Transverse colon (tissue), 4 donors: ENCODE measurements around the gene CYP21A2. TPM values are rescaled to one million over a fixed set of nuclear protein-coding genes. Genes with fewer than 3 reads are reported as not detected.
"Not testable (repeated sequence)": the region's sequence is repeated elsewhere in the genome, so short reads cannot be mapped to it uniquely, and the experiment has no call there.

Source experiments
- DNase-seq: peaks from one replicate; pipeline ENCODE4 v3.0.0-alpha.2; 2019
- H3K27ac ChIP-seq, 4 donors: fragments of 200-600 bp; sonication (generic); 2 replicates each; pipeline ENCODE4 v1.5.1; 2016 to 2018; ENCODE audit warnings: inconsistent platforms in 4 of 4
- H3K27me3 ChIP-seq: fragments of 200-600 bp; sonication (generic); 2 replicates; pipeline ENCODE4 v1.5.1; 2017; ENCODE audit warnings: inconsistent platforms
- H3K36me3 ChIP-seq, 4 donors: fragments of 200-600 bp; sonication (generic); 2 replicates each; pipeline ENCODE4 v1.5.1; 2017 to 2019; ENCODE audit warnings: inconsistent platforms in 4 of 4
- H3K4me1 ChIP-seq, 4 donors: fragments of 200-600 bp; sonication (generic); 2 replicates each; pipeline ENCODE4 v1.5.1; 2017 to 2020; ENCODE audit warnings: inconsistent platforms in 4 of 4
- H3K4me3 ChIP-seq, 4 donors: fragments of 200-600 bp; sonication (generic); 1 replicate in 1 of 4; 2 replicates in 3 of 4; pipeline versions ENCODE4 v1.5.1 to v1.6.1; 2017 to 2019; ENCODE audit warnings: inconsistent platforms in 4 of 4
- H3K9me3 ChIP-seq, 2 donors: fragments of 200-600 bp; sonication (generic); 2 replicates each; pipeline ENCODE4 v1.5.1; 2017 to 2019; ENCODE audit warnings: inconsistent platforms in 2 of 2
- CTCF ChIP-seq, 5 experiments: fragments of 200-600 bp in 3 of 5; fragments of 450-650 bp in 2 of 5; sonication (generic) in 3 of 5; IDR thresholded peaks; 1 replicate in 2 of 5; 2 replicates in 3 of 5; pipeline ENCODE4 v1.5.1; 2016 to 2017; ENCODE audit warnings: antibody characterized with exemption in 5 of 5, inconsistent platforms in 3 of 5, mild to moderate bottlenecking in 2 of 5, moderate library complexity in 1 of 5
- EP300 ChIP-seq: sonication (generic); formaldehyde crosslinking; IDR thresholded peaks from one replicate; pipeline ENCODE4 v1.6.1; 2017; ENCODE audit warnings: antibody characterized with exemption, low read depth
- POLR2A ChIP-seq: fragments of 450-650 bp; IDR thresholded peaks from one replicate; pipeline ENCODE4 v1.6.1; 2016; ENCODE audit warnings: antibody characterized with exemption, mild to moderate bottlenecking, moderate library complexity
- POLR2AphosphoS5 ChIP-seq, 3 donors: sonication (generic); formaldehyde crosslinking; IDR thresholded peaks; one replicate each; pipeline ENCODE4 v1.6.1; 2016; ENCODE audit warnings: antibody characterized with exemption in 3 of 3
- WGBS, 2 donors: methylation state at CpG; one replicate each; pipeline ENCODE4 v1.1.5; 2018; ENCODE audit warnings: low coverage in 1 of 2; 5-methylcytosine and 5-hydroxymethylcytosine counted together
- in situ Hi-C, 4 donors: fragments of 200-750 bp; cut with MboI; loops; one replicate each; pipeline versions ENCODE4 v1.15.0 to v1.15.1; 2017; ENCODE audit warnings: low sequenced_read_pairs in 3 of 4, low pct_ligation_motif_present in 1 of 4, low pct_unique_long_range_greater_than_20kb in 1 of 4
- intact Hi-C: fragments of 100-400 bp; cut with DNase I; formaldehyde crosslinking; loops from one replicate; pipeline ENCODE4 v1.15.1; 2023; ENCODE audit warnings: low total_unique reads
- total RNA-seq, 4 donors: library from RNA; depleted of rRNA; stranded (reverse); fragments of >200 nt; gene quantifications; one replicate each; pipeline ENCODE4 v1.1.0, GENCODE V29; 2016

The CYP21A2 gene
- total RNA-seq, 4 donors from 2014 or later, result 0.27 to 0.64 (median 0.40) TPM; not detected in 1

- DNase-seq, result peak; percentile 80
- in situ Hi-C loops (no loop called here), intact Hi-C loops (no loop called here)
- WGBS, 2 donors, result 51 to 100% methylated on average over 2 to 42 of the region's 42 CpGs
- H3K36me3 ChIP-seq, result no peaks in the 10 kb centered on the region
- no peak overlapping the region for H3K4me3 ChIP-seq
- TF ChIP-seq EP300 (no peak), CTCF (IDR thresholded peaks at IDR 0.05) (peak; percentile 84 to 92 (median 87))
- peak overlapping the region; percentile 36 to 79 (median 57) for H3K27ac ChIP-seq
- no peaks in the 10 kb centered on the region for H3K27me3 ChIP-seq
- H3K4me1 ChIP-seq, result peaks cover 3 to 16% (median 9%) of the 10 kb centered on the region in 4 donors
- no peaks in the 10 kb centered on the region for H3K9me3 ChIP-seq
Measured at GRCh38 chr6:32047855-32048766, 9.9 kb downstream of the CYP21A2 start.

- DNase-seq, H3K27ac ChIP-seq, H3K9me3 ChIP-seq, H3K27me3 ChIP-seq, intact Hi-C loops, H3K4me3 ChIP-seq, in situ Hi-C loops, H3K36me3 ChIP-seq: not testable (repeated sequence)
- WGBS, 2 donors, result 92% methylated on average over 20 of the region's 21 CpGs; no CpG with 5 or more reads in 1 of the 2 donors
- peaks cover 3 to 16% (median 9%) of the 10 kb centered on the region in 4 donors for H3K4me1 ChIP-seq
Measured at GRCh38 chr6:32049149-32049548, 10.9 kb downstream of the CYP21A2 start.

- H3K27me3 ChIP-seq, H3K27ac ChIP-seq, intact Hi-C loops, H3K4me3 ChIP-seq, H3K9me3 ChIP-seq, H3K36me3 ChIP-seq, DNase-seq: not testable (repeated sequence)
- 94% methylated on average over 9 of the region's 11 CpGs; no CpG with 5 or more reads in 1 of the 2 donors for WGBS, 2 donors
- in situ Hi-C loops, result loop anchor here in 2 of 4 donors (25.0 kb wide), 1 partner anchor 87 kb away; the partner anchor contains the start of genes DXO (in 2 of the 2), NELFE (in 2 of the 2) and SKIC2 (in 2 of the 2)
- H3K4me1 ChIP-seq, result peaks cover 3 to 16% (median 9%) of the 10 kb centered on the region in 4 donors
Measured at GRCh38 chr6:32049736-32050135, 11.5 kb downstream of the CYP21A2 start.

GRCh38 chr6:32050562-32050961, 12.3 kb downstream of the CYP21A2 start:
- Histone ChIP-seq H3K27me3 (no peaks in the 10 kb centered on the region), H3K4me1 (peaks cover 3 to 16% (median 9%) of the 10 kb centered on the region in 4 donors), H3K36me3 (no peaks in the 10 kb centered on the region), H3K9me3 (no peaks in the 10 kb centered on the region), H3K4me3 (no peak overlapping the region), H3K27ac (no peak overlapping the region)
- intact Hi-C loops (no loop called here), in situ Hi-C loops (loop anchor here in 2 of 4 donors (25.0 kb wide), 1 partner anchor 88 kb away; the partner anchor contains the start of genes DXO (in 2 of the 2), NELFE (in 2 of the 2) and SKIC2 (in 2 of the 2))
- no peak for TF ChIP-seq CTCF (IDR thresholded peaks at IDR 0.05)
- TF ChIP-seq POLR2AphosphoS5 (IDR thresholded peaks at IDR 0.05), result no peak
- TF ChIP-seq EP300, result no peak
- TF ChIP-seq POLR2A, result no peak
- DNase-seq, result no peak
- 63 to 64% methylated on average over 5 of the region's 5 CpGs for WGBS, 2 donors

- DNase-seq, H3K27ac ChIP-seq, H3K27me3 ChIP-seq, H3K9me3 ChIP-seq, H3K36me3 ChIP-seq, H3K4me1 ChIP-seq, H3K4me3 ChIP-seq, intact Hi-C loops: not testable (repeated sequence)
- WGBS, 2 donors, result 82% methylated on average over 19 of the region's 20 CpGs; no CpG with 5 or more reads in 1 of the 2 donors
- in situ Hi-C loops, result loop anchor here in 2 of 4 donors (25.0 kb wide), 1 partner anchor 90 kb away; the partner anchor contains the start of genes DXO (in 2 of the 2), NELFE (in 2 of the 2) and SKIC2 (in 2 of the 2)
Measured at GRCh38 chr6:32052626-32053025, 14.4 kb downstream of the CYP21A2 start.

GRCh38 chr6:32053314-32053713, 15.1 kb downstream of the CYP21A2 start:
- H3K36me3 ChIP-seq, H3K27ac ChIP-seq, H3K4me3 ChIP-seq, intact Hi-C loops, H3K4me1 ChIP-seq, DNase-seq, H3K27me3 ChIP-seq, H3K9me3 ChIP-seq: not testable (repeated sequence)
- in situ Hi-C loops, result loop anchor here in 2 of 4 donors (25.0 kb wide), 1 partner anchor 91 kb away; the partner anchor contains the start of genes DXO (in 2 of the 2), NELFE (in 2 of the 2) and SKIC2 (in 2 of the 2)
- 75% methylated on average over 13 of the region's 13 CpGs; no CpG with 5 or more reads in 1 of the 2 donors for WGBS, 2 donors

GRCh38 chr6:32055756-32056155, 17.5 kb downstream of the CYP21A2 start:
- in situ Hi-C loops, result loop anchor here in 2 of 4 donors (25.0 kb wide), 1 partner anchor 93 kb away; the partner anchor contains the start of genes DXO (in 2 of the 2), NELFE (in 2 of the 2) and SKIC2 (in 2 of the 2)
- H3K9me3 ChIP-seq, H3K27ac ChIP-seq, H3K4me1 ChIP-seq, H3K4me3 ChIP-seq, intact Hi-C loops, H3K27me3 ChIP-seq, DNase-seq, H3K36me3 ChIP-seq: not testable (repeated sequence)
- 89 to 96% methylated on average over 11 to 20 of the region's 21 CpGs for WGBS, 2 donors
